GM21526 (cell line): ENCODE data around the gene MAST4.

ENCODE experiments used
- ATAC-seq: cut with Tn5 transposase; IDR thresholded peaks from one replicate; pipeline ENCODE4 v1.9.1; 2021; ENCODE audit warnings: moderate library complexity; ENCODE audit not compliant: unreplicated experiment, low FRiP score

The MAST4 gene

DNA sequence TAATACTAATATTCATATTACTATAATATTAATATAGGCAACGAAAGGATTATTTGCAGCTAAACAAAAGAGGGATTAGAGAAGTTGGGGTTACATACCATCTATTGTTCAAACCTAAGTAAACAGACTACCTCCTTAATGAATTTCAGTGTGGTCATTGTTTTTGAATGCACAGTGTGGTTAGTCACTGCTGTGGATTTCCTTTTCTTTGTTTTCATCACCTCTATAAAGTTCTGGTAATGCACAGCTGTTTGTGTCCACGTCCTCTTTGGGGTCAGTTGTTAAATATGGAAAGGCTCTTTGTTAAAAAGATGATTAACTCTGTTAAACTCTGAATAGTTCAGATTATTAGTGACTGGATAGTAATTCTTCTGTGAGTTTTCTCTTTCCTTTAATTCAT is 233.6 kb downstream of the MAST4 start:
- ATAC-seq: no peak

DNA sequence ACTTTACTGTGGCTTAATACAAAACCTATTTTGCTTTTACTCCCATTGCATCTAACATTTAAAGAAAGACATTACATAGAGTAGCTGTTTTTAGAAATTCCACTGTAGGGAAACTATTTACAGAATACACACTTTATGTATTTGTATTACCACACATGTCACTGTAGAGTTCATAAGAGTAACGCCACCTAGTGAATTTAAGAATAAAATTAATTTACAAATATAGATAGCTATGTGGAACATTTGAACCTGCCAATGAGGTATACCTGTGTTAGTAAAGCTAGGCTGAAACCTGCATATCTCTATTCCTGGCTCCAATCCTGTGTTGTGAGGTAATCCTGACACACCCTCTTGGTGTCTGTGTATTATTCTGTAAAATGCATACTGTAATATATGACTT is 234.4 kb downstream of the MAST4 start:
- ATAC-seq: no peak

DNA sequence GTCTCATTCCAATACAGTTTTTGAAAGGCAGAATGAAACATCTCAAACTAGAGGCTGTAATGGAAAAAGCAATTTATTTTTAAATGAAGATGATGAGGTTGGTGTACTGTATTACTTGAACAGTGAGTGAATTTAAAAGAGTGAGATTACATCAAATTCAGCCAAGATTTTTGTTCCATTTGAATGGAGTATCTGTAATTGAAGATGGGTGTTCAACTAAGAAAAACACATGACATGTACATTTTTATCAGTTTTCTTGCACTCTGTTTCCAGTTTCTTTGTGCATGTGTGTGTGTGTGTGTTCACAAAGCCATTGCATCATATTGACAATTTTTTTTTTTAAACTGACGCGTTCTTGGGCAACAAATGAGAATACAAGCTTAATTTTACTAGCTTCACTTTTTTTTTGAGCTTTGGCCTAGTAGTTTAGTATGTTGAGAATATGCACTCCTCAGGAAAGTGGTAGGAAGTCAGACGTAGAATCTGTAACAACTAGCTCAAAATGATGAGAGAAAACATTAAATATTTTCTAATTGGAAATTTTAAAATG is 243.5 kb downstream of the MAST4 start:
- ATAC-seq: no peak

DNA sequence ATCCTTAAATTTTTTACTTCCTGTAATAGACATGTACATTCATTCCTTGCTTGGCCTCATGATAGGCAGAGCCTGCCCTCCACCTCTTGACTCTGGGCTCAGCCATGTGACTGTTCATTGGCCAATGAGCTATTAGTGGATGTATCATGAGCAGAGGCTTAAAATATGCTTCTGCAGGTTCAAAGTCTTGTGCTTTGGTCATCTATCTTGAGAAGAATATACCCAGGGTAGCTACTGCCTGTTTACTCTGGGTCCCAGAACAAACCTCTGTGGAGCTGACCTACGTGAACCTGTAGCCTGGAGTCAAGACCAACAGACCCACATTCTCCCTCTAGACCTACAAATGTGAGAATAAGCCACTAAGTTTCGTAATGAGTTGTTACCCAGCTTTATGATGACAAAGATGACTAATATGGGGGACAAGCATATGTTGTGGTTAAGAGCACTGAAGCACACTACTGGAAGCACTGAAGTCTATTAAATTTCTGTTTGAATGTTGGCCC is 244.4 kb downstream of the MAST4 start:
- ATAC-seq: peak; percentile 99

DNA sequence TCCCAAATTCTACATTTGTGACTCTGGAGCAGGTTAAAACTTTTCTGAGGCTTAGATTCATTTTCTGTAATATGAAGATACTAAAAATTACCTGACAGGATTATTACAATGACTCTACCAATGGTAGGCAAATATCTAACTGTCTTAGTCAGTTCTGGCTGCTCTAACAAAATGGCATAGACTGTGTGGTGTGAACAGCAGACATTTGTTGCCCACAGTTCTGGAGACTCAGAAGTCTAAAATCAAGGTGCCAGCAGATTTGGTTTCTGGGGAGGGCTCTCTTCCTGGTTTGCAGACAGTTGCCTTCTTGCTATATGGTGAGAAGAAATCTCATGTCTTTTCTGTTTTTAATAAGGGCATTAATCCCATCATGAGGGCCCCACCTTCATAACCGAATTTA is 245.1 kb downstream of the MAST4 start:
- ATAC-seq: no peak

DNA sequence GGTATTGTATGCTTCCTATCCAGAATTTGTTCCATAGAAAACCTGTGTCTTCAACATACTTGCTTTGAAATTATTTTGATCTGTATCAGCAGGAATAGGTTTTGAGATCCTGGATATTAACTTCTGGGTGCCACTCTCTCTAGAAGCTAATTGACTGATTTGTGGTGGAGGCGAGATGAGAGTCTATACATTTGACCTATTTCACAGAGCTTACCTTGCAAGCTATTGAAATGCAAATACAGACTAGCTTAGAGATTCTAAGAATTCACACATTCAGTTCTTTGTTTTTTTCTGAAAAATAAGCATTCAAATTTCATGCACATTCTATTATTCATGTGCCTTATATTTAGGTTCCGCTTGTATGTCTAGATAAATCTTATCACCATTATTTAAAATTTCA is 246.3 kb downstream of the MAST4 start:
- ATAC-seq: no peak

DNA sequence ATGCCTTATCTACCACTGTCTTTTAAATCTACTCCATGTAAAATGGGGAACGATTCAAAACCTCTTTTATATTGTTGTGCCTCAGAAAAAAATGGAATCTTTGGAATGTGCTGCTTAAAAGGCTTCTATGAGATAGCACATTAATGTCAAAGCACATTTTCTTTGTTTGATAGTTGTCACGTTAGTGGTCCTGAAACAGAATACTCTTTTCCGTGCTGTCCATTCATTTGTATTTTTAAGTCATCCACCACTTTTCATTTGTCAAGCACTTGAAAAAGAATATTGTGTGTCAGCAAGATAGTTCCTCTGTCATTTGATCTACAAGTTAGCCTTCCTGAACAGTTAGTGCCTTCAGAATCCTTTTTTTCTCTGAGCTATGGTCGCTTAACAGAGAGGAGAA is 246.9 kb downstream of the MAST4 start:
- no peak for ATAC-seq

DNA sequence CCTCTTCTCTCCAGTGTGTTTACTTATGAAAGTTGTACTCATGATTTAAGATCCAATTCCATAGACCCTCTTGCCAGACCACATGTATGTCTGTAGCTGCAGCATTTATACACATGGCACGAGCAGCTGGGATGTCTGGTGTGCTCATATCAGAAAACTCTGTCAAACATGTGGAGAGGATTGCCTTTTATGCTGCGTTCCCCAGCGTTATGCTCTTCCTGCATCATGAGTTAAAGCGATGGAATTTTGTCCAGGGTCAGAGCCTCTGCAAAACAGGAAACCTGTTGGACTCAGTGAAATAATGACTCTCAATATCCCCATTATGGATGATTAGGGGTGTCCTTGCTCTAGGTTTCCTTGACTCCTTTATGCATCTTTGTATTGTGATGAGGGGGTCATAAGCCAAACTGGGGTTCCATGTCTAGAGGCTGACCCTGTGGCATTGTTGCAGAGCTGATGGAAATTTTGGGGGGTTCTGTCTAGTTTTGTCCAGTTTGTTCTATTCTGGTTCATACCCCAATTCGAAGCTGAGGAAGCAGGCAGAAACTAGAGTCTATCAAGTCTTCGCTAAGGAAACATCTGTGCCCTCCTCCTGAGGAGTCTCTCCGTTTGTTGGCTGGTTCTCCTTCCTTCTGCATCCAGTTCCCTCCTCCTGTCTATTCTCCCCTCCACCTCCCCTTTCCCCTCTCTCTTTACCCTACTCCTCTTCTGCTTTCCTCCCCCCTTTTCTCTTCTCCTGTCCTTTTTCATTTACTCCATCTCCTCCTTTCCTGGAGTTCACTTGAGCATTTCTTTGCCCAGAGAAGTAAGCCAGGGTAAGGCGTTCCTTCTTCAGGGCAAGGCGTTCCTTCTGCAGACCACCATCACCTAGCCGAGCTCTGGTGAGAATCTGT is 252.8 kb downstream of the MAST4 start:
- no peak for ATAC-seq

DNA sequence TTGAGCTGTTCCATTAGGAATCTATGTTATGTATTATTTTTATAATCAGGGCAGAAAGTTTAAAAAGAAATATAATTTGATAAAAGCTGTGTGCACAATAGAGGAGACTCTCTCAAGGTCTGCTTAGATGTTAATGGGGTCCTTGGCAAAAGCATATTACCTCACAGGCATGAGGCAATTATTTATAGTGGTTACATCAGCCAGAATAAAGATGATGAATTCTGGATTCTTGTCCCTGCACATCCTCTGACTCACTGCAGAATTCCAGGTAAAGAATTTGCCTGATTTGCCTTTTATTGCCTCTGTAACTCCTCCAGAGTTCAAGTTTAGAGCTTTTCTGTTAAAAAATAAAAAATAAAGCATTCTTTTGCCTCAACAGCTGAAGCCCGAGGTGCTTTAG is 253.6 kb downstream of the MAST4 start:
- ATAC-seq: no peak

DNA sequence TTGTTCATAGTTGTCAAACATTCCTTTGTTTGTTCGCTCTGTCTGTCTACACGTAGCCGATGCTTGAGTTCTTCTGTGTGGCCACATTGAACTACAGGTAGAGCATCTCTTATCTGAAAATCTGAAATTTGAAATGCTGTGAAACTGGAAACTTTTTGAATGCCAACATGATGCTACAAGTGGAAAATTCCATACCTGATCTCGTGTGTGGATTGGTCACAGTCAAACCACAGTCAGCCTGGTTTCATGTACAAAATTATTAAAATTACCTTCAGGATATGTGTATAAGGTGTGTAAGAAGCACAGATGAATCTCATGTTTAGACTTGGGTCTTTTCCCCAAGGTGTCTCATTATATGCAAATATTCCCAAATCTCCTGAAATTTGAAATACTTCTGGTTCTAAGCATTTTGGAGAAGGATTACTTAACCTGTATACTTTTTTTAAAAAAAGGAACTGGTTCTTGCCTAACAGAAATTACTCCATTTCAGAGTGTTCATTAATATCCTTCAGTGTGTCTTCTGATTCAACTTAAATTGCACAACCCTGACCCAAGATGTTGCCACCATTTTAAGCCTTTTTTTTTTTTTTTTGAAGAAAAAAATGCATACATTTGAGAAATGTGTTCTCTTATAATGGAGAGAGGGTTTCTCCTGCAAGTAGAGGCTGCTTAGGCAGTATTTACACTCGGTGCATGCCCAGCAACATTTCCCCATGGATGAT is 254.3 kb downstream of the MAST4 start:
- ATAC-seq: no peak

DNA sequence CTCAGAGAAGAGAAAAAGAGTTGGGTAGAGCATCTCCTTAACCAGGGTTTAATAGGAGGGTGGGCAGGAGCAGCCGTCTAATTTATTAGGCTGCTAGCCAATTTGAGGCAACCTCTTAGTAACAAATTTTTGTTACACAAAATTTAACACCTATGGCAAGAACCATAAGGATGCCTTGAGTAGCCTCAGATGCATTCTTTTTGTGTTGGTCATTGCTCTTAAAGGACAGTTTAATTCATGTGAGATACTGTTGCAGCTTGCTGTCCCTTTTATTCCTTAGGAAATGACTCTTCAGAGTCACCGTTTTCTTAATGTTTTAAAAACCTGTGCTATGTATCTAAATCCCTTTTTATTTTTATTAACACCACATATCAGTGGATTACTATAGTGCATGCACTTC is 255.1 kb downstream of the MAST4 start:
- no peak for ATAC-seq

DNA sequence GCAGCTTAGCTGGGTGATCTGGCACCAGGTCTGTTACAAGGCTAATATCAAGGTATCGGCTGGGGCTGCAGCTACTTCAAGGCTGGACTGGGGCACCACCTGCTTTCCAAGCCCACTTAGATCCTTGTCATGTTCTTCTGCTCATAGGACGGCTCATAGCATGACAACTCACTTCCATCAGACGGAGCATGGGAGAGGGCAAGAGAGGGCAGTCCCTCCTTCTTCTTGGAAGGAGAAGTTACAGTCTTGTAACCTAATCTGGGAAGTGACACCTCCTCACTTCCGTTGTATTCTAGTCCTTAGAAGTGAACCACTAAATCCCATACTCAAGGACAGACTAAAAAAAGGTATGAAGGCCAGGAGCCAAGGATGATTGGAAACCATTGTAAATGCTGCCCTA is 258.2 kb downstream of the MAST4 start:
- ATAC-seq: no peak

DNA sequence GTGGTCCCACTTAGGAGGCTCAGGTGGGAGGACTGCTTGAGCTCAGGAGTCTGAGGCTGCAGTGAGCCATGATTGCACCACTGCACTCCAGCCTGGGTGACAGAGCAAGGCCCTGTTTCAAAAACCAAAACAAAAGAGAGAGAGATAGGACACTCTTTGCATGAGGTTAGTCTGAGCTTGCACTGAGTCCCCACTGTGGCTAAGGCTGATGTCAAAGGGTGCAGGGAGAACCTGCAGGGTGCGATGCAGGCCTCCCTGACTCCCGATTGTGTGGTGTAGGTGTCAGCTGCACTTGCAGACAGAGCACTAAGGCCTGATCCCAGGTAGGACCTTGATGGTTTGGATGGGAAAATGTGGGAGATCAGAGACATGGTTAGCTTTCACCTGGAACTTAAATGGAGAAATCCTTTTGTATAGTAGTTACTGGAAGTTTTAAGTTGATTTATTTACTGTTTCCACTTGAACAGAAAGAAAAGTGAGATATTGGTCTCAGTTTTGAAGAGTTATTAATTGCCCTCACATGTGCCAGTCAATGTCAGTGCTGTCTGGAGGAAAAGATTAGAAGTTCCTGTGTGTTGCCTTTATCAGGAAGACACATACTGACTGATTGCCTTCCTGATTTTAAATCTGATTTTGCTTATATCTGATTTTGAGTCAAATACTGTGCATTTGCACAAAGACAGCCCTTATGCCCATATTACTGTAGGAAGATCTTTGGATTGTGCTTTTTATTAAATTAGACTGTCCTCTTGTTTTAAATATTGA is 260.0 kb downstream of the MAST4 start:
- no peak for ATAC-seq

DNA sequence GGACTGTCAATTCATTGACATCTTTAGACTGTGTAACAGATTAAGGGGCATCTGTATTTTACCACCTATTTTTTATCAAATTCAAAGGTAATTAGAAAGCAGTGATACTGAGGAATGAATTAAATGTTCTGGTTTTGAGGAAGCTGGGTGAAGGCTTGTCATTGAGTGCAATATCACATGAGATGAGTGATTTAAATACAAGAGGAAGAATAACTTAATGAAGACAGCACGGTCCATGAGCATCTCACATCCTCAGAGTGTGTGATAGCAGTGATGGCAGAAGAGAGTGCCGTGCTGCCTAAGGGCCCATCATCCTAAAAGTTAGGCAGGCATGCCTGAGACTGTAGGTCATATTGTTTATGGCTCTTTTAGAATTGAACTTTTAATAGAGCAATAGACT is 263.3 kb downstream of the MAST4 start:
- no peak for ATAC-seq

DNA sequence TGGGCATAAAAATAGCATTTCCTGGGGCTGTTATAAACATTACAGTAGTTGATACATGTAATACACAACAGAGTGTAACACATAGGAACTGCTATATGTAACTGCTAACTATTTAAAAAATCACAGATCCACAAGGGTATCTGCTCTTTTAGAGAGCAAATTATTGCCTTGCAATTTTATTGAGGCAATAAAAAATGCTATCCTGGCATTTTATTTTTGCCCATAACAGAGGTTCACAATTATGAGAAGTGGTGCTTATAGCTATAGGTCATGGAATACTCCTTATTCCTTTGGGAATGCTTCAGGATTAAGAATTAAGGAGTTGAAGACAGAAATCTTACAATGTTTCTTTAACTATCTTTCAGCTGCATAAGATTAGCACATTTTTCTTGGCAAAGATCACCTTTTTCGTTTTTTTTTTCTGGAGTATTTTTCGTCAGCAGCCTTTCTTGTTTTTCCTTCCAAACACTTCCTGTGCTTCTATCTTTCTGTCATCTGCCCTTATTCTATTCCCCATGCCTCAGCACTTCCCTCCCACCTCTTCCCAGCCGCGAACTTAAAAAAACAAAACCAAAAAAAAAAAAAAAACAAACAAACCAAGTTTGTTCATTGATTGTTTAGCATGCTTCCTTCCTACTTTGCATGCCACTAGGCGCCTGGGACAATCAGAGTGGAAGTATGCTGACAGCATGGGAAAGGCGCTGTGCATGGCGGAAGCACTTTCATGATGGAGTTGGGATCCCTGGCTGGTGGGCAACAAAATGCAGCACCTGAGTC is 264.2 kb downstream of the MAST4 start:
- no peak for ATAC-seq

DNA sequence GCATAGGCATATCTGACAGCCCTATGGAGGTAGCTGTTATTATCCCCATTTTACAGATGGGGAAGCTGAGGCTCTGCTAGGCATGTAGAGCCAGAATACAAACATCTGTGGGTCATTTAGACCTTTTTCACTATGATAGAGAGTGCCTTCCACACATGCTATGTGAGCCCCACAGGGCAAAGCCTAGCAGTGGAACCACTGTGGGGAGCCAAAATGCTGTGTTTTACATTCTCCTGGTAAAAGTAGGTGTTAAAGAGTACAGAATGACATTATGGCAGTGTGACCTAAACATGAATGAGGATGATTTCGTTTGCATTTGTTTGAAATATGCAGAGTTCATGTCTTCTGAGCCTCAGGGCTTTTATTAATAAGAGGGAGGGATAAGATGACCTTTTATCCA is 265.2 kb downstream of the MAST4 start:
- no peak for ATAC-seq

DNA sequence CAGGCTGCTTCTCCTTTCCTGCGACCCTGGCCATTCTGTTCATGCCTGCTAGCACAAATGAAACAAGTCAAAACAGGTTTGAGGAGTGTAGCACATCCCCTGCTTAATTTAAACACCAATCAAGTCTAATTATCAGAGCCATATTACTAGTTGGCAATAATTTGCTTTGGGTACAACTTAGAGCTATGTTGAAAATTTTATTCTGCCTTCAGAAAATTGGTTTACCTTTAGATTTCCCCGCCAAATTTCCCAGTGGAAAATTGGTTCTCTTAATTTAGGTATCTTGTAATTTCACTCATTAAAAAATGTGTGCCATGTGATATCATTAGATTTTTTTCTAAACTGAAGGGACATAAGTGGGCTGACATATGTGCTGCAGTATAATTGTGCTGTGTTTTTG is 265.8 kb downstream of the MAST4 start:
- no peak for ATAC-seq

DNA sequence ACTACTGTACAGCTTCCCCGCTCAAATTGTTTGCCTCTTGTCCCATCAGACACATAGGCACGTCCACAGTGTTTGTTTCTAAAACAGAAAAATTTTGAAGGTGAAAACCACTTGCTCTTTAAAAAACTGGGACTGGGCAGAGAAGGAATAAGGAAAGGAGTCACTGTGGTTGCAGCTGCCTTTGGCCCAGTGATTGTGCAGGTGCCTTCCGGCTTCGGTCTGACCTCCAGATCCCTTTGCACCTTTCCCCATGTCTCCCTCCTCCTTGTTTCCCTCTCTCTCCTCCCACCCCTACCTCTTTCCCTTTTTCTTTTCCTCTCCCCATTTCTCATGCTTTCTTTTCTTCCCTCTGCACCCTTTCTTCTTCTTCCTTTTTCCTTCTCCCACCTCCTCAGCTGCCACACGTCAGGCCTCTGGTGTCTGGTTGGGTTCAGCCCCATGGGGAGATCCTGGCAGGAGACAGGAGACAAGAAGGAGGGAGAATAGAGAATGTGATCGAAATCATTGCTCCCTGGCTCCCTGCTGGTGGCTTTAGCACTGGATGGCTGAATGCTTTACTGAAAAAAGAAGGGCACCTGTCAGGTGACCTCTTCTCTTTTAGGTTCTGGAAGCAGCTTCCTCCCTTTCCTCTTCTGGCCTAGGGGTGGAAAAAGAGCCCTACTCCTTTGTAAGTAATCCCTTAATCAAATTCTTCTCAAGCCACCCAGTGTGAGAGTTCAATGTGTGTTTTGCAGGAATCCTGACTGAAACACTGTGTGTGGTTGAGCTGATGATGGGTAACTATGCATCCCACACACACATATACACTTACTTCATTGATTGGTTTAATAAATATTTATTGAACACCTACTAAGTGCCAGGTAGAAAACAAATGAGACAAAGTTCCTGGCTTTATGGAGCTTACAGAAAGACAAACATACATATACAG is 267.3 kb downstream of the MAST4 start:
- no peak for ATAC-seq
